BE2C (cell line): ENCODE results near the gene STEAP1B.

ENCODE experiments used
- DNase-seq: peaks from one replicate; pipeline ENCODE4 v3.0.0-alpha.2; 2020
- H3K27me3 ChIP-seq: fragments of 250-450 bp; sonication (Bioruptor Pico); 2 replicates; pipeline ENCODE4 v1.5.1; 2020; ENCODE audit warnings: mild to moderate bottlenecking
- H3K36me3 ChIP-seq: fragments of 250-450 bp; sonication (Bioruptor Pico); 2 replicates; pipeline ENCODE4 v1.5.1; 2020; ENCODE audit warnings: mild to moderate bottlenecking
- H3K4me1 ChIP-seq: fragments of 250-450 bp; sonication (Bioruptor Pico); 2 replicates; pipeline ENCODE4 v1.5.1; 2020
- H3K4me3 ChIP-seq: 2 replicates; pipeline ENCODE4 v1.5.1; 2011; ENCODE audit warnings: low read depth, low read length
- H3K9me3 ChIP-seq: fragments of 250-450 bp; sonication (Bioruptor Pico); 2 replicates; pipeline ENCODE4 v1.5.1; 2020
- CTCF ChIP-seq: IDR thresholded peaks from 2 replicates; pipeline ENCODE4 v1.5.1; 2012; ENCODE audit warnings: mild to moderate bottlenecking, low read depth, low read length

STEAP1B gene

GRCh38 chr7:22406715-22407114, 93.3 kb downstream of the STEAP1B start:
- H3K9me3 ChIP-seq = no peaks in the 10 kb centered on the region
- H3K4me1 ChIP-seq = peaks cover 7% of the 10 kb centered on the region
- TF ChIP-seq CTCF = no peak

DNA sequence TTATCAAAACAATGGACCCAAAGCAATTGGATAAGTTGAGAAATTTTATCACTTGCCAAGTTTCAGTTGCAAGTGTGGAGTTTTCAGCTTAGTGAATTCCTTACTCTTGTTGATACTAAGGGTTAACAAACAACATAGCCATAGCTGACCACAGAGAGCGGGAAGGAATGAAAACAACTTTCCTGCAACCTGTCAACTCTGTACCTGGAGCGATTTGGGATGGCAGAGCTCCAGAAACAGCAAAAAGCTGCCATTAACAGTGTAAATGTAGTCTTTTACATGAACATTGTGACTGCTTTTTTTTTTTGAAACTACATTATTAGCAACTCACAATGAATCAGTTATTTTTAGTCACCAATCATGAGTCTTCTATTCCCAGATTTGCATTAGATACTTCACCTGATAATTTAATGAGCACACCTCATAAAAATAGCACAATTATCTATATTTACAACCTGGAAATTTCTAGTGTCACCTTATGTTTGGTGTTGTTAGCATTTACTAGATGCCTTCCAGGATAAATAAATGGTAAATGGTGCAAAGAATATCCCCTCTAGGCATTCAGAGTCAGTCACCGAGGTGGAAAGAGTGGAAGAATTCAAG, 95.5 kb downstream of the STEAP1B start:
- no peaks in the 10 kb centered on the region for H3K9me3 ChIP-seq
- no peaks in the 10 kb centered on the region for H3K27me3 ChIP-seq
- no peaks in the 10 kb centered on the region for H3K36me3 ChIP-seq
- no peak for DNase-seq
- no peak overlapping the region for H3K4me3 ChIP-seq
- H3K4me1 ChIP-seq = peaks cover 23% of the 10 kb centered on the region
- no peak for TF ChIP-seq CTCF

More at GRCh38 chr7:22406715-22407114, 93.3 kb downstream of the STEAP1B start:
- Histone ChIP-seq H3K36me3 (no peaks in the 10 kb centered on the region), H3K4me3 (no peak overlapping the region), H3K27me3 (no peaks in the 10 kb centered on the region)
- DNase-seq = no peak

DNA sequence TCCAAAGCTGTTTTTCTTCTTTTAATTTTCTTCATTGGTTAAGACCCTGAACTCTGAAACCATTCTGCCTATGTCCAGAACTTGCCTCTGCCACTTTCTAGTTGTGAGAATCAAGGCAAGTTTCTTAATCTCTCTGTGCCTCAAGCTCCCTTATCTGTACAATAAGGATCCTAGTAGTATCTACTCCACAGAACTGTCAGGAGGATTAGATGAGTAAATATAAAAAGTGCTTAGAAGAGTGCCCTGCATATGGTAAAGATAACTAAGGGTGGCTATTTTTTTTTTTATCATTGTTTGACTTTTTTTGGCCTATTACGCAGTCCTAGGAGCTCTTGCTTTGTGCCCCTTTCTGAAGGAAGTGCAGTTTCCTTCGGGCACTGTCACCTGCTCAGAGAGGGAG, 96.6 kb downstream of the STEAP1B start:
- Histone ChIP-seq H3K36me3 (no peaks in the 10 kb centered on the region), H3K4me3 (no peak overlapping the region), H3K9me3 (no peaks in the 10 kb centered on the region), H3K4me1 (peaks cover 23% of the 10 kb centered on the region), H3K27me3 (no peaks in the 10 kb centered on the region)
- TF ChIP-seq CTCF = no peak
- DNase-seq = no peak

DNA sequence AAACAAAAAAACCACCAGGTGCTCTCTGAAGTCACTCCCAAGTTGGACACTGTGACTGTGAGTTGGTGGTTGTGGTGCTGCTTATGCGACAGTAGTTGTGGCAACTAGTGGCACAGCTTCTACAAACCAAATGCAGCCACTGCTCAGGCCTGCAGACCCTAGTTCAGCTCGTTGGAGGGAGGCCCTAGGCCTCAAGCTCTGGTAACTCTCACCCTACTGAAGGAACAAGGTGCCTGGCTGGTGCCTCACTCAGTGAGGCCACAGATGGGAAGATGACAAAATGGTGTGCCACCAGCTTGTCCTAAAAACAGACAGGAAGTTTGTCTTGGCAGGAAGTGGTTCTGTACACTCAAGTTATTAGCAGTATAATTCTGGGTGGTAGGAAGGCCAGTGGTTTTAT, 97.7 kb downstream of the STEAP1B start:
- H3K36me3 ChIP-seq = no peaks in the 10 kb centered on the region
- no peak for TF ChIP-seq CTCF
- no peak overlapping the region for H3K4me3 ChIP-seq
- H3K9me3 ChIP-seq = no peaks in the 10 kb centered on the region
- no peak for DNase-seq
- no peaks in the 10 kb centered on the region for H3K27me3 ChIP-seq
- H3K4me1 ChIP-seq = peaks cover 27% of the 10 kb centered on the region

- DNase-seq = no peak
- Histone ChIP-seq H3K4me1 (peaks cover 27% of the 10 kb centered on the region), H3K36me3 (no peaks in the 10 kb centered on the region), H3K4me3 (no peak overlapping the region), H3K27me3 (no peaks in the 10 kb centered on the region), H3K9me3 (no peaks in the 10 kb centered on the region)
- no peak for TF ChIP-seq CTCF
These were observed 98.9 kb downstream of the STEAP1B start for GRCh38 chr7:22400936-22401553.

GRCh38 chr7:22400150-22400814, 99.7 kb downstream of the STEAP1B start:
- H3K4me1 ChIP-seq = peaks cover 27% of the 10 kb centered on the region
- H3K9me3 ChIP-seq = no peaks in the 10 kb centered on the region
- peak; percentile 32 for DNase-seq
- no peaks in the 10 kb centered on the region for H3K27me3 ChIP-seq
- H3K36me3 ChIP-seq = no peaks in the 10 kb centered on the region
- no peak overlapping the region for H3K4me3 ChIP-seq
- no peak for TF ChIP-seq CTCF
